Astrocyte (in vitro differentiated cells and primary cell): Measurements from ENCODE around the gene ZNF850. TPM values are rescaled to one million over a fixed set of nuclear protein-coding genes. Genes with fewer than 3 reads are reported as not detected.

Source experiments
- DNase-seq: peaks from one replicate; pipeline ENCODE4 v3.0.0-alpha.2; 2010; ENCODE audit warnings: low read depth
- FAIRE-seq: peaks from 2 replicates; lab custom pipeline; 2011; peaks lifted over from hg19 to GRCh38; lab: Jason Lieb, UNC
- H2AFZ ChIP-seq: 2 replicates; pipeline ENCODE4 v1.6.0; 2012; ENCODE audit warnings: low read depth, low read length, inconsistent platforms
- H3K27ac ChIP-seq: 2 replicates; pipeline ENCODE4 v1.5.1; 2011; ENCODE audit warnings: low read depth, low read length, inconsistent platforms
- H3K27me3 ChIP-seq: 2 replicates; pipeline ENCODE4 v1.6.0; 2011; ENCODE audit warnings: low read length, inconsistent platforms; ENCODE audit not compliant: insufficient read depth
- H3K36me3 ChIP-seq: 2 replicates; pipeline ENCODE4 v1.5.1; 2011; ENCODE audit warnings: low read length, inconsistent platforms; ENCODE audit not compliant: insufficient read depth
- H3K4me1 ChIP-seq: 2 replicates; pipeline ENCODE4 v1.5.1; 2011; ENCODE audit warnings: low read length, inconsistent platforms; ENCODE audit not compliant: insufficient read depth
- H3K4me2 ChIP-seq: 2 replicates; pipeline ENCODE4 v1.6.0; 2012; ENCODE audit warnings: low read length, inconsistent platforms
- H3K4me3 ChIP-seq: 2 replicates; pipeline ENCODE4 v1.5.1; 2011; ENCODE audit warnings: low read depth, mild to moderate bottlenecking, low read length, inconsistent platforms; ENCODE audit not compliant: insufficient read depth
- H3K79me2 ChIP-seq: 2 replicates; pipeline ENCODE4 v1.6.0; 2012; ENCODE audit warnings: mild to moderate bottlenecking, low read length, inconsistent platforms; ENCODE audit not compliant: insufficient read depth
- H3K9ac ChIP-seq: 2 replicates; pipeline ENCODE4 v1.6.0; 2012; ENCODE audit warnings: mild to moderate bottlenecking, low read length, inconsistent platforms
- H3K9me3 ChIP-seq: 2 replicates; pipeline ENCODE4 v1.5.1; 2012; ENCODE audit warnings: low read depth, mild to moderate bottlenecking, low read length, inconsistent platforms; ENCODE audit not compliant: insufficient read depth
- H4K20me1 ChIP-seq: 2 replicates; pipeline ENCODE4 v1.6.0; 2012; ENCODE audit warnings: low read length, inconsistent platforms; ENCODE audit not compliant: insufficient read depth
- H3K27ac Mint-ChIP-seq: one replicate; pipeline ENCODE4 v1.8.0; 2021; ENCODE audit warnings: mild to moderate bottlenecking, mixed read lengths; ENCODE audit not compliant: unreplicated experiment
- H3K27me3 Mint-ChIP-seq: one replicate; pipeline ENCODE4 v1.8.0; 2021; ENCODE audit warnings: low read depth, mixed read lengths; ENCODE audit not compliant: unreplicated experiment
- H3K36me3 Mint-ChIP-seq: one replicate; pipeline ENCODE4 v1.8.0; 2021; ENCODE audit warnings: low read depth, mixed read lengths; ENCODE audit not compliant: unreplicated experiment
- H3K4me1 Mint-ChIP-seq: one replicate; pipeline ENCODE4 v1.8.0; 2021; ENCODE audit warnings: low read depth, mixed read lengths; ENCODE audit not compliant: unreplicated experiment
- H3K4me3 Mint-ChIP-seq: one replicate; pipeline ENCODE4 v1.8.0; 2021; ENCODE audit warnings: mild to moderate bottlenecking, moderate library complexity, mixed read lengths; ENCODE audit not compliant: unreplicated experiment
- H3K9me3 Mint-ChIP-seq: one replicate; pipeline ENCODE4 v1.8.0; 2021; ENCODE audit warnings: mild to moderate bottlenecking, mixed read lengths; ENCODE audit not compliant: unreplicated experiment
- EZH2 ChIP-seq: IDR thresholded peaks from 2 replicates; pipeline ENCODE4 v1.6.1; 2012; ENCODE audit warnings: mild to moderate bottlenecking, low read length, inconsistent platforms; ENCODE audit not compliant: insufficient read depth
- total RNA-seq: library from RNA; stranded (reverse); gene quantifications from 2 replicates; pipeline ENCODE4 v1.2.1, GENCODE V29; 2021
- TF ChIP-seq, protein P1 (sequence below): IDR thresholded peaks from 2 replicates; pipeline ENCODE4 v1.5.1; 2011; ENCODE audit warnings: low read depth, mild to moderate bottlenecking, inconsistent platforms, low read length, moderate library complexity; ENCODE audit not compliant: insufficient read depth

Gene ZNF850
- total RNA-seq, 1 donor from 2014 or later, result 6.6 TPM

DNA sequence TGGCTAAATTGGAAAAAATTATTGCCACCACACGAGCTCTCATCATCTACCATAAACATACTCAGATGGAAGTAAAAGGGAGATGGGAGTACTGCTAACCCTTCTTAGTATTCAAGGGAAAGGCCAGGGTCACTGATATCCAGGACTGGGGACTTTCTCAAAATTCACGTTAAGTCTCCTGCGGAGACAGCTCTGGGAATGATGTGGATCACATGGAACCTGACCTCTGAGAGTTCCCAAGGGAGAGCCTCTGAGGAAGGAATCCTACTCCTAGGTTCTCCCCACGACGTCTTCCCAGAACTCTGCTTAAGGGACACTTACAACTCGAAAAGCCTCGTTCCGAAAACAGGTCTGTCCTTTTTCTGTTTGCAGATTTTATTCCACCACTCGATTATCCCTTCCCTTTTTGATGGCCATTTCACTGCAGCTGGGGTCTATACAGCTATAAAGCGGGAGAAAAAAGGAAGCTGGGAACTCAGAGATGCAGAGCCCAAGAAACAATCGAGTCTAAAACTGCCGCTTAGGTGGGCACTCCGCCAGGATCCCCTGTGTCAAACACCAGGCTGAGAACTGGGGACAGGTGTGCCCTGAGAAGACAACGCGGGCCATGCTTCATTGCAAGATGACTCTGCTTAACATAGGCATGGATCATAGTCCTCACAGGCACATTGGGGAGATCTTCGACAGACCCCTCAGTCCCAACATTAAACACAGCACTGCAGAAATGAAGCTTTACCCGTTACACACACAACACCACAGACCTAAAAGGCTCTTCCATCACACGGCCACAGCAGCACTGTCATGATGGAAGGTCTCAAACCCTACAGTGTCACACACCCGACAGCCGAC is 86.0 kb downstream of the ZNF850 start:
- Histone ChIP-seq H3K9me3 (peaks cover 7% of the 10 kb centered on the region), H3K4me1 (peaks cover 12% of the 10 kb centered on the region), H3K27ac (no peak overlapping the region), H3K9ac (peak overlapping the region; percentile 86), H2AFZ (peak overlapping the region; percentile 99), H3K4me2 (peak overlapping the region; percentile 95), H3K4me3 (peak overlapping the region; percentile 82), H4K20me1 (no peaks in the 10 kb centered on the region), H3K27me3 (no peaks in the 10 kb centered on the region), H3K79me2 (peaks cover 35% of the 10 kb centered on the region), H3K36me3 (peaks cover 6% of the 10 kb centered on the region)
- H3K36me3 Mint-ChIP-seq, result peaks cover 29% of the 10 kb centered on the region
- H3K27ac Mint-ChIP-seq, result peak overlapping the region; percentile 58
- H3K27me3 Mint-ChIP-seq, result no peaks in the 10 kb centered on the region
- no peak for FAIRE-seq
- peak; percentile 2 for DNase-seq
- H3K9me3 Mint-ChIP-seq, result peaks cover 13% of the 10 kb centered on the region
- H3K4me1 Mint-ChIP-seq, result peaks cover 6% of the 10 kb centered on the region
- peak overlapping the region; percentile 97 for H3K4me3 Mint-ChIP-seq
- no peak for TF ChIP-seq EZH2
- TF ChIP-seq, protein P1, sequence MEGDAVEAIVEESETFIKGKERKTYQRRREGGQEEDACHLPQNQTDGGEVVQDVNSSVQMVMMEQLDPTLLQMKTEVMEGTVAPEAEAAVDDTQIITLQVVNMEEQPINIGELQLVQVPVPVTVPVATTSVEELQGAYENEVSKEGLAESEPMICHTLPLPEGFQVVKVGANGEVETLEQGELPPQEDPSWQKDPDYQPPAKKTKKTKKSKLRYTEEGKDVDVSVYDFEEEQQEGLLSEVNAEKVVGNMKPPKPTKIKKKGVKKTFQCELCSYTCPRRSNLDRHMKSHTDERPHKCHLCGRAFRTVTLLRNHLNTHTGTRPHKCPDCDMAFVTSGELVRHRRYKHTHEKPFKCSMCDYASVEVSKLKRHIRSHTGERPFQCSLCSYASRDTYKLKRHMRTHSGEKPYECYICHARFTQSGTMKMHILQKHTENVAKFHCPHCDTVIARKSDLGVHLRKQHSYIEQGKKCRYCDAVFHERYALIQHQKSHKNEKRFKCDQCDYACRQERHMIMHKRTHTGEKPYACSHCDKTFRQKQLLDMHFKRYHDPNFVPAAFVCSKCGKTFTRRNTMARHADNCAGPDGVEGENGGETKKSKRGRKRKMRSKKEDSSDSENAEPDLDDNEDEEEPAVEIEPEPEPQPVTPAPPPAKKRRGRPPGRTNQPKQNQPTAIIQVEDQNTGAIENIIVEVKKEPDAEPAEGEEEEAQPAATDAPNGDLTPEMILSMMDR, result no peak

DNA sequence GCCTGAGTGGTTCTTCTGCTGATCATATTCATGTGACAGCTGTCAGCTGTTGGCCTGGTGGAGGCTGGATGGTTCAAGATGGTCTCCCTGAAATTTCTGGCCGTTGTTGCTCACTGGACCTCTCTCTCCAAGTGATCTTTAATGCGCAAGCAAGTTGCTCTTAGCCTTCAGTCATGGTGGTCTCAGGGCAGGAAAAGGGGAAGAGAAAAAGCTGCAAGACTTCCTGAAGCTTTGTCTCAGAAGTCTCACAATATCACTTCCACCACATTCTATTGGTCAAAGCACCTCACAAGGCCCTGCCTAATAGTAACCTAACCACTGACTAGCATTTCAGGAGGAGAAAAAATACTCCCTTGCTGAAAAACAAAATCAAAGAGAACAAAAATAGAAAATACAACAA is 86.8 kb downstream of the ZNF850 start:
- Mint-ChIP-seq H3K36me3 (peaks cover 24% of the 10 kb centered on the region), H3K4me3 (peak overlapping the region; percentile 97), H3K4me1 (peaks cover 6% of the 10 kb centered on the region), H3K27ac (no peak overlapping the region), H3K27me3 (no peaks in the 10 kb centered on the region), H3K9me3 (peaks cover 13% of the 10 kb centered on the region)
- peaks cover 2% of the 10 kb centered on the region for H3K36me3 ChIP-seq
- TF ChIP-seq EZH2, result no peak
- TF ChIP-seq, protein P1, result no peak
- H3K27ac ChIP-seq, result no peak overlapping the region
- H3K9ac ChIP-seq, result no peak overlapping the region
- H3K79me2 ChIP-seq, result peaks cover 32% of the 10 kb centered on the region
- H4K20me1 ChIP-seq, result no peaks in the 10 kb centered on the region
- peak overlapping the region; percentile 95 for H3K4me2 ChIP-seq
- FAIRE-seq (no peak), DNase-seq (no peak)
- H2AFZ ChIP-seq, result no peak overlapping the region
- peaks cover 1% of the 10 kb centered on the region for H3K9me3 ChIP-seq
- peaks cover 12% of the 10 kb centered on the region for H3K4me1 ChIP-seq
- H3K4me3 ChIP-seq, result no peak overlapping the region
- H3K27me3 ChIP-seq, result no peaks in the 10 kb centered on the region

DNA sequence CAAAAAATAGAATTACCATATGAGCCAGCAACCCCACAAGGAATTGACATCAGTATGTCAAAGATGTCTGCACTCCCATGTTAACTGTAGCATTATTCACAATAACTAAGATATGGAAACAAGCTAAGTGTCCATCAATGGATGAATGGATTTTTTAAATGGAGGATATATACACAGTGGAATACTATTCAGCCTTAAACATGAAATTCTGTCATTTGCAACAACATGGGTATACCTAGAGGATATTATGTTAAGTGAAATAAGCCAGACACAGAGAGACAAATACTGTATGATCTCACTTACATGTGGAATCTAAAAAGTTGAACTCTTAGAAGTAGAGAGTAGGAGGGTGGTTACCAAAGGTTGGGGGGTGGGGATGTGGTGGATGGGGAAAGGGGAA is 93.2 kb downstream of the ZNF850 start:
- Histone ChIP-seq H3K36me3 (no peaks in the 10 kb centered on the region), H3K9ac (no peak overlapping the region), H4K20me1 (no peaks in the 10 kb centered on the region), H2AFZ (no peak overlapping the region), H3K9me3 (no peaks in the 10 kb centered on the region), H3K79me2 (no peaks in the 10 kb centered on the region), H3K4me2 (no peak overlapping the region), H3K4me1 (no peaks in the 10 kb centered on the region), H3K27me3 (no peaks in the 10 kb centered on the region), H3K4me3 (no peak overlapping the region), H3K27ac (no peak overlapping the region)
- Mint-ChIP-seq H3K27me3 (no peaks in the 10 kb centered on the region), H3K27ac (no peak overlapping the region), H3K4me3 (no peak overlapping the region), H3K36me3 (peaks cover 23% of the 10 kb centered on the region), H3K4me1 (no peaks in the 10 kb centered on the region), H3K9me3 (peaks cover 6% of the 10 kb centered on the region)
- no peak for TF ChIP-seq EZH2
- TF ChIP-seq, protein P1, result no peak
- no peak for DNase-seq
- FAIRE-seq, result no peak
